BJ (cell line): Measurements from ENCODE around the gene FTO. TPM values are rescaled to one million over a fixed set of nuclear protein-coding genes. Genes with fewer than 3 reads are reported as not detected.

Experiments used
- CTCF ChIA-PET: fragments of 350-600 bp; formaldehyde crosslinking; extraction: SDS; loops from one replicate; lab custom pipeline; 2021; ENCODE audit warnings: antibody characterized with exemption, inconsistent platforms; lab: Yijun Ruan, JAX
- POLR2A ChIA-PET: fragments of 300-600 bp; sonication (Branson Sonifier 250); formaldehyde crosslinking; extraction: SDS; loops from one replicate; lab custom pipeline; 2021; ENCODE audit warnings: antibody characterized with exemption; lab: Charles Lee
- DNase-seq: peaks from one replicate; pipeline ENCODE4 v3.0.0-alpha.2; 2011; ENCODE audit warnings: low read depth
- H3K27me3 ChIP-seq: 2 replicates; pipeline ENCODE4 v1.6.0; 2011; ENCODE audit warnings: low read length; ENCODE audit not compliant: control insufficient read depth, insufficient read depth
- H3K36me3 ChIP-seq: 2 replicates; pipeline ENCODE4 v1.5.1; 2011; ENCODE audit warnings: low read length; ENCODE audit not compliant: control insufficient read depth, insufficient read depth
- H3K4me3 ChIP-seq: 2 replicates; pipeline ENCODE4 v1.5.1; 2011; ENCODE audit warnings: low read depth, mild to moderate bottlenecking, control low read depth, low read length
- CTCF ChIP-seq: IDR thresholded peaks from 2 replicates; pipeline ENCODE4 v1.5.1; 2011; ENCODE audit warnings: low read depth, mild to moderate bottlenecking, control low read depth, inconsistent platforms, low read length, moderate library complexity; ENCODE audit not compliant: insufficient read depth
- polyA plus RNA-seq: library from polyadenylated mRNA; depleted of rRNA; stranded (reverse); fragments of >200 nt; gene quantifications from 2 replicates; pipeline ENCODE4 v1.2.3, GENCODE V29; 2011

FTO gene
- polyA plus RNA-seq, 1 experiment = 86.3 TPM

- CTCF ChIA-PET = interaction anchor here (1.0 to 2.7 kb wide), 3 partner anchors 9 to 14 kb away, joined by 3 to 7 read pairs (median 3); no protein-coding TSS in a partner anchor
- POLR2A ChIA-PET = no interaction called here
- no peak for TF ChIP-seq CTCF
- no peak for DNase-seq
- Histone ChIP-seq H3K4me3 (no peak overlapping the region), H3K27me3 (no peaks in the 10 kb centered on the region), H3K36me3 (no peaks in the 10 kb centered on the region)
Measured at GRCh38 chr16:53922067-53922806, 218.3 kb downstream of the FTO start.

- no peak for DNase-seq
- Histone ChIP-seq H3K27me3 (no peaks in the 10 kb centered on the region), H3K36me3 (no peaks in the 10 kb centered on the region), H3K4me3 (no peak overlapping the region)
- POLR2A ChIA-PET = no interaction called here
- no peak for TF ChIP-seq CTCF
- CTCF ChIA-PET = interaction anchor here (1.3 to 2.7 kb wide), 2 partner anchors 13 kb away, joined by 3 to 7 read pairs; no protein-coding TSS in a partner anchor
Measured at GRCh38 chr16:53922807-53923571, 219.0 kb downstream of the FTO start.

- no peak for DNase-seq
- Histone ChIP-seq H3K27me3 (no peaks in the 10 kb centered on the region), H3K36me3 (no peaks in the 10 kb centered on the region), H3K4me3 (no peak overlapping the region)
- POLR2A ChIA-PET = no interaction called here
- no peak for TF ChIP-seq CTCF
- CTCF ChIA-PET = no interaction called here
Measured at GRCh38 chr16:53924331-53925106, 220.6 kb downstream of the FTO start.

- Histone ChIP-seq H3K4me3 (no peak overlapping the region), H3K36me3 (no peaks in the 10 kb centered on the region), H3K27me3 (no peaks in the 10 kb centered on the region)
- no peak for TF ChIP-seq CTCF
- POLR2A ChIA-PET = no interaction called here
- CTCF ChIA-PET = no interaction called here
- DNase-seq = no peak
Measured at GRCh38 chr16:53925107-53925410, 221.1 kb downstream of the FTO start.

GRCh38 chr16:53925526-53925925 is 221.6 kb downstream of the FTO start:
- Histone ChIP-seq H3K27me3 (no peaks in the 10 kb centered on the region), H3K36me3 (no peaks in the 10 kb centered on the region), H3K4me3 (no peak overlapping the region)
- ChIA-PET CTCF (no interaction called here), POLR2A (no interaction called here)
- no peak for DNase-seq
- TF ChIP-seq CTCF = no peak
